GM18870 (cell line): Measurements from ENCODE around the gene BHLHA15.

Experiments used
- ATAC-seq: cut with Tn5 transposase; IDR thresholded peaks from one replicate; pipeline ENCODE4 v1.9.1; 2021; ENCODE audit warnings: moderate library complexity; ENCODE audit not compliant: unreplicated experiment

BHLHA15 gene

GRCh38 chr7:98186452-98187137 is 24.6 kb upstream of the BHLHA15 start:
- ATAC-seq: no peak

GRCh38 chr7:98187138-98187502 is 24.1 kb upstream of the BHLHA15 start:
- no peak for ATAC-seq

GRCh38 chr7:98189559-98189958 is 21.7 kb upstream of the BHLHA15 start:
- ATAC-seq: no peak

GRCh38 chr7:98191668-98192431 is 19.4 kb upstream of the BHLHA15 start:
- no peak for ATAC-seq

- no peak for ATAC-seq
Observed at GRCh38 chr7:98192781-98193457, 18.3 kb upstream of the BHLHA15 start.

- ATAC-seq: no peak
Observed at GRCh38 chr7:98193474-98194180, 17.6 kb upstream of the BHLHA15 start.

- no peak for ATAC-seq
Observed at GRCh38 chr7:98194186-98194585, 17.1 kb upstream of the BHLHA15 start.

GRCh38 chr7:98194672-98195457 is 16.4 kb upstream of the BHLHA15 start:
- ATAC-seq: no peak

- ATAC-seq: no peak
Observed at GRCh38 chr7:98196706-98197605, 14.3 kb upstream of the BHLHA15 start.

- ATAC-seq: no peak
Observed at GRCh38 chr7:98199131-98199530, 12.1 kb upstream of the BHLHA15 start.

GRCh38 chr7:98200364-98200763 is 10.9 kb upstream of the BHLHA15 start:
- peak; percentile 44 for ATAC-seq

- peak; percentile 93 for ATAC-seq
Observed at GRCh38 chr7:98202367-98203195, 8.7 kb upstream of the BHLHA15 start.

- ATAC-seq: no peak
Observed at GRCh38 chr7:98203261-98203963, 7.8 kb upstream of the BHLHA15 start.

- ATAC-seq: no peak
Observed at GRCh38 chr7:98203964-98204605, 7.2 kb upstream of the BHLHA15 start.

- ATAC-seq: no peak
Observed at GRCh38 chr7:98204670-98205069, 6.6 kb upstream of the BHLHA15 start.

GRCh38 chr7:98205162-98205845 is 5.9 kb upstream of the BHLHA15 start:
- no peak for ATAC-seq
